GM21360 (cell line): ENCODE measurements around the gene PCMTD2.

Experiments used
- ATAC-seq: cut with Tn5 transposase; IDR thresholded peaks from one replicate; pipeline ENCODE4 v1.9.1; 2021; ENCODE audit warnings: mild to moderate bottlenecking, moderate library complexity; ENCODE audit not compliant: unreplicated experiment

The PCMTD2 gene

DNA sequence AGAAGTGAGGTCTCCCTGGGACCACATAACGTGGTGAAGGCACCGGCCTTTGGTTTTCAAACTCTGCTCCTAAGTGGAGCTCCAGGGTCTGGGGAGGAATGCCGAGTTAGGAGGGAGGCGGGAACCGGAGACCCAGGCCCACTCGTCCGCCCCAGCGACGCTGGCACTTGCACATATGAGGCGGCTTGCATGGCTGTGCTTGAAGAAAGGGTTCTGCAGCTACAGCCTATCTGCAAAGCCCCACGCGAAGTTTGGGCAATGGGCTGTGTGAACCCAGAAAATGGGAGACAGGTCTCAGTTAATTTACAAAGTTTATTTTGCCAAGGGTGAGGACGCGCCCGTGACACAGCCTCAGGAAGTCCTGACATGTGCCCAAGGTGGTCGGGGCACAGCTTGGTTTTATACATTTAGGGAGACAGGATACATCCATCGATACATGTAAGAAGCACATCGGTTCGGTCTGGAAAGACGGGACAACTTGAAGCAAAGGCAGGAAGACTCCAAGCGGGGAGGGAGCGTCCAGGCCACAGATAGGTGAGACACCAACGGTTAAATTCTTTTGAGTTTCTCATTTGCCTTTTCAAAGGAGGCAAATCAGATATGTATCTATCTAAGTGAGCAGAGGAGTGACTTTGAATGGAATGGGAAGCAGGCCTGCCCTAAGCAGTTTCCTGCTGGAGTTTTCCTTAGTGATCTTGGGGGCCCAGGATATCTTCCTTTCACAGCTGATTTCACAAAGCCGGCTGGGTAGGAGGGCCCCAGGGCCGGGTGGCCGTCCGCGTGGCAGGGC is 782 bp upstream of the PCMTD2 start:
- ATAC-seq = no peak

DNA sequence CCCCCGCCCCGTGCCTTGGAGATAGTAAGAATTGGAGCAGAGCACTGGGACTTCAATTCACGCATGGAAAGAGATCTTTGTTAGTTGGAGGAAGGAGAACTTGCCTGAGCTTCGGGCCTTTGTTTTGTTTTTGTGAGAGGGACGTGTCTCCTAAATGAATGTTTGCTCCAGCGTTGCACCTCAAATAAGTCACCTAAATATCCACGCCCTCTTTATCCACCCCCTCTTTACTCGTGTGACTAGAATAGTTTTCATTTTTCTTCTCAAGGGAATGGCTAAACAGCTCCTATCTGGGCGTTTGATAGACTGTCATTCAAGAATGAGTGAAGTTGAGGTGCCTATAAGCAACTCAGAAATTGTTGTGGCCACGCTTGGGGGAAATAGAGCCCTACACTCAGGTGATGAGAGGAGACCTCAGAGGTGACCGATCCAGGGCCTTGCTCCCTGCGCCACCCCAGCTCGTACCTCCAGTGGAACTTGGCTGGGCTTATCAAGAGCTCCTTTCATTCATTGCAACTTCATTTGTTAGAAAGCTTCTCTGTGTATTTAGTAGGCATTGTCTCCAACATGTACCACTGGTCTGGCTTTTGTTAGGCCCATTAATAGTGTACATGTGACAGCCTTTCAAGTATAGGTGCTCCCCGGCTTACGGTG is 861 bp downstream of the PCMTD2 start:
- ATAC-seq = no peak

DNA sequence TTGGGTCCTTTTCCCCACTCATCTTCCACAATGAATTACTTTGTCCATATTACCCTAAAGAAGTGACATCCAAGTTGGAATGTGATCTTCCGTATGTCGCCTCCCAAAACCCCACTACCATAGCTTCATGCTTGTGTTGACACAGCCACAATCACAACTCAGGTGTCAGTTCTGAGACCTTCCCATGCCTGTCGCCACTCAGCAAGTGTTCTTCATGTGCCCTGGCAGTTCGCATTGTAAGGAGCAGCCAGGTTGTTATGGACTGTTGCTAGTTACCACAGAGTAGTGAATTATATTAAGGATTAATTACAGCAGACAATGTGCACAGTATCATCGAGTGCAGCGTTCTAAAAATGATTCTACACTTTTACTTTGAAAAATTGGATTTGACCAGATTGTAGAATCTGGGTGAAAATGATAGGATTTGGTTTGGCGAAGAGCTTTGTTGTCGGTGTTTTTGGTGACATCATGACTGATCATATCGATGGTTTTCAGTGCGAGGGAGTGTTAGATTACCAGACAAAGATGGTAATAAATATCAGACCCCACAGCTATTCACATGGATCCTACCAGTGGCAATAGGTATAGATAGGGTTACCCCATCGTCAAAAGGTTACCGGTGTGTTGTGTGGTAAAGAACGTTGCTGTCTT is 1.7 kb downstream of the PCMTD2 start:
- no peak for ATAC-seq

DNA sequence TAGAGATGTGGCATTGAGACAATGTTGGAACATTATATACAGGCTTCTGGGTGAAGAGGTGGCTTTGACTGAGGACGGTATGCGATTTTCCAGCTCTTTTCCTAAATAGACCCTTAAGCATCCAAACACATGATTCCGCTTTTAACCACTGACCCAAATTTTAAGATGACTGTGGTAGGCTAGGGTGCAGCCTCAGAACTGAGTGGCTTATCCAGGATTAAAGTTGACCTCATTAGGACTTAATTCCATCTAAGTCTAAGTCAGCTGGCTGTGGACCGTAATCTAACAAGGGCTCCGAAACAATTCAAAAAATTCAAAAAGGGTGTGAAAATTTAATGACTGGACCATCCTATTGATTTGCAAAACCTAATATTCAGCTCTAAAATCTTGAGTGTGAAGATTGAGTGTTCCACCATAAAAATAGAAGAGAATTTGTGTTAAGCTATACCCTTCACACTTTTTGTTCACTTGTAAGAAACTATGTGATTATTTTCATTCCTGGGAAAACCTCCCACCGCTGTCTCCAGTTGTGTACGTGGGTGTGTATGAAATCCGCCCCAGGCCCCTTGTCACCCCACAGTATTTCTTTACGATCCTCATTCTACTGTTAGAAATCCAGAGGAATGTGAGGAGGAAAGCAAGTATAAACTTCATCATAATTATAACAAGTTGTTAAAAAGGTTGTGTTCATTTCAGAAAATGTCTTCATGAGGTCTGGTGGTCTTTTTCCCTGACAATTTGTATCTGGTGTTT is 2.7 kb downstream of the PCMTD2 start:
- ATAC-seq = no peak

DNA sequence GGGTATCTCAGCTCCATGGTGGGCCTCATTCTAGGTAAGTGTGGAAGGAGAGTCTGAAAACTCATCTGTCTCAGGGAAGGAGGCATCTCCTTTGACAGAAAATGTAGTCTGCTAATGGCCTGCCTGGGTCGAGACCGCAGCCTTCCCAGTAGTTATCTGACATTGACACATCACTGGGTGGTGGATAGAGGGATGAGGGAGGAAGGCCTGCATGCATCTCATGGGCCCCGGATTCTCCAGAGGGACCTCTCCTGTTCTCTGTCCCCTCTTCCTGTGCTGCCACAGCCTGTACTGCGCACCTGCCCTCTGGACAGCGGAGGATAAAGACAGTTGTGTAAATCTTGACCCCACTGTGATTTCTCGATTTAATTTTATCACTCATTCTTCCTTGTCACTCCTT is 4.7 kb downstream of the PCMTD2 start:
- ATAC-seq = no peak

DNA sequence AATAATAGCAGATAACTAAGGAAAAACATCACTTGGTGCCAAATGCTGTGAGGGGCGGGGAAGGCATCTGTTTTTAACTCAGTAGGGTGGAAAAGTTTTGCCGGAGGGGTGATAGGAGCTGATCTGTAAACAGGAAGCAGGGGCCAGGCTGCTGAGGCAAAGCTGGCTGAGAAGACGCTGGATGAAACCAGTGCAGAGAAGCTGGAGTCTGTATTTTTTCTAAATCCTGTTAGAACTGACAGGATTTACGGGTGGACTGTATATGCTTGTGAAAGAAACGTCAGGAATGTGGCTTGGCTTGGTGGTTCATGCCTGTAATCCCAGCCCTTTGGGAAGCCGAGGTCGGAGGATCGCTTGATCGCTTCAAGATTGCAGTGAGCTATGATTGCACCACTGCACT is 5.6 kb downstream of the PCMTD2 start:
- no peak for ATAC-seq

DNA sequence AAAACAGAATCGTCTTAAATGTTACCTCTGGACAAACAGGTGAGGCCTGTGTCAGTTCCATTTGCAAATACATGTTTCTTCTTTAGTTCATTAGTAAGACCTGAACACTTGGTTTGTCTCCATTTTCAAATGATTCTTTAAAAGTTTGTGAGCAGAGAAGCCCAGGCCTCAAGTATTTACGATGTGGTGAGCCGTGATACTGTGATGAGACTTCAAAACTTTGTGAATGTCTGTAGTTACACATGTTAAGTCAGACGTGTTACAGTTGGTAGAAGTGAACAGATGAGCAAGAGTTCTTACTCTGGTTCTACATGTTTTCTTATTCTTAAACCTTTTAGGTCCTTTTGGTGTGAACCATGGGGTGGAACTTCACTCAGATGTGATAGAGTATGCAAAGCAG is 8.5 kb downstream of the PCMTD2 start:
- no peak for ATAC-seq

DNA sequence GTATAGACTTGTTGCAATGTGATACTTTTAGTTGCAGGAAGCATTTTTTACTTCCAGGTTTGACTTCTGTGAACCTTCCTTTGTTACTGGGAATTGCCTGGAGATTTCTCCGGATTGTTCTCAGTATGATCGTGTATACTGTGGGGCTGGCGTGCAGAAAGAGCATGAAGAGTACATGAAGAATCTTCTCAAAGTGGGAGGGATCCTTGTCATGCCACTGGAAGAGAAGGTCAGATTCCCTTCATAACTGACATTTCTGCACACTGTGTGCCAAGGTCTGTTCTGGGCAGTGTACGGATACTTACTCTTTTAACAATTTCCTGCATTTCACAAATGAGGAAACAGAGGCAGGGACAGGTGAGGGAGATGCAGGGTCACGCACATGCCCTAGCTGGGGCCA is 9.7 kb downstream of the PCMTD2 start:
- no peak for ATAC-seq

DNA sequence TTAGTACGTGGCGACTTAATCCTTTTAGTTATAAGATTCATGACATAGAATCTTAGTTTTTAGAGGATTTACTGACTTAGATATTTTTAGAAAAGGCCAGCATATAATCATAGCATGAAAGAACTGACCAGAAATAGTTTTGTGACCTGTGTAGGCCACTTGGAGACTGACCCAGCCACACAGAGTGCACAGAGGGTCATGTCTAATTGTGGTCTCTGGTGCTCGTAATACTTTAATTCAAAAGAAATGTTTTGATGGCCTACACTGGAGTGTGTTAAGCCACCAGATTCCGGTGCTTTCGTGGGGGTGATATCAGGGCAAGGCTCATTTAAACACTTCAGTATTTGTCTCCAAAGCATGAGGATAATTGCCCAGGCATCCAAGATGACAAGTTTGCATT is 11.4 kb downstream of the PCMTD2 start:
- ATAC-seq = no peak

DNA sequence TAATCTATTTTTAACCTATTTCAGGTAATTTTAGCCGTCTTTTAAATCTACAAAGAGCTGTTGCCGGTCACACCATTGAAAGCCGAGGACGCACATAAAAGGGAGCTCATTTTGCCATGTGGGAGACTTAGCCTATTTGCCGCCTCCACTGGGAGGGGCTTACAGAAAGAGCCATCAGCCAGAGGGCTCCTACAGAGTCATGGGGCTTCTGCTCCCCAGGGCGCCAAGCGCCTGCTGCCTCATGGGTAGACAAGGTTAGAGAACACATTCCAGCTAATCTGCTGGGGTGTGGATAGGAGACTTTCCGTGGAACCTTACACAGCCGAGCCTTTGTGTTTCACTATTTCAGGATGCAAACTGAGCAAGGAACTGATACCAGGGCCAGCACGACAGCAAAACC is 12.6 kb downstream of the PCMTD2 start:
- no peak for ATAC-seq

DNA sequence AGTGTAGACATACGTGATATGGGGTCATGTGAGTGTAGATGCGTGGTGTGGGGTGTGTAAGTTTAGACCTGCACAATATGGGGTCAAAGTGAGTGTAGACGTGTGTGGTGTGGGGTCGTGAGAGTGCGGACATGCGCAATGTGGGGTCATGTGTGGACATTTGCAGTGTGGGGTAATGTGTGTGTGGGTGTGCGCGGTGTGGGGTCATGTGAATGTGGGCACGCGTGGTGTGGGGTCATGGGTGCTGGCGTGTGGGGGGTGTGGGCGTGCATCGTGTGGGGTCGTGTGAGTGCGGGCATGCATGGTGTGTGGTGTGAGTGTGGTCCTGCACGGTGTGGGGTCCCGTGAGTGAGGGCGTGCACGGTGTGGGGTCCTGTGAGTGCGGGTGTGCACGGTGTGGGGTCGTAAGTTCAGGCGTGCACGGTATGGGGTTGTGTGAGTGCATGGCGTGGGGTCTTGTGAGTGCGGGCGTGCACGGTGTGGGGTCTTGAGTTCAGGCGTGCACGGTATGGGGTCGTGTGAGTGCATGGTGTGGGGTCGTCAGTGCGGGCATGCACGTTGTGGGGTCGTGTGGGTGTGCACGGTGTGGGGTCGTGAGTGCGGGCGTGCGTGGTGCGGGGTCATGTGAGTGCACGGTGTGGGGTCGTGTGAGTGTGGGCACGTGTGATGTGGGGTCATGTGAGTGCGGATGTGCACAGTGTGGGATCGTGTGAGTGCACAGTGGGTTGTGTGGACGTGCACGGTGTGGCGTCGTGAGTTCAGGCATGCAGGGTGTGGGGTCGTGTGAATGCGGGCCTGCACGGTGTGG is 14.3 kb downstream of the PCMTD2 start:
- no peak for ATAC-seq

DNA sequence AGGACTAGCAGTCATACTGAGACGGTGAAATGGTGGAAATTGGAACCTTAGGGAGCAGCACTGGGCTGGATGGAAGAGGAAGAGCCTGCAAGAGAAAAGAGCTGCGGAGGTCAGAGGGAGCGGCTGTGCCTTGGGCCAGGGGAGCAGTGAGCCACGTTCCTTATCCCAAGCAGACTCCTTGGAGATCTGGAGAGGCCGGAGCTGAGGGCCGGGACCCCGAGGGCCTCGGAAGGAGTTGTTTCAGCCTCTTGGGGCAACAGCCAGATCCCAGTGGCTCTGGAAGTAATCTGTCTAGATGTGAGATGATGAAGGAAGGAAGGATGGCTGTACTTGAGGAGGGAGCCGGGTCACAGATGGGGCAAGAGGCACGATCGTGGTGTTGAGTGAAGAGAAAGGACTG is 16.1 kb downstream of the PCMTD2 start:
- no peak for ATAC-seq

DNA sequence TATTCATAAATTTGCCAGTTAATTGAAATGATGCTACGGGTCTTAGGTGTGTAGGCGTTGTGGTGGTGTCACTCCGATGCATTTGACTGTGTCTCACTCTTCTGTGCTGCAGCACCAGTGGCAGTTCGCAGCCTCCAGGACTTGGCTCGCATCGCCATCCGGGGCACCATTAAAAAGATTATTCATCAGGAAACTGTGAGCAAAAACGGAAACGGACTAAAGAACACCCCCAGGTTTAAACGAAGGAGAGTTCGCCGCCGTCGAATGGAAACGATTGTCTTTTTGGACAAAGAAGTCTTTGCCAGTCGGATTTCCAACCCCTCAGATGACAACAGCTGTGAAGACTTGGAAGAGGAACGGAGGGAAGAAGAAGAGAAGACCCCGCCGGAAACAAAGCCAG is 17.6 kb downstream of the PCMTD2 start:
- ATAC-seq = no peak

DNA sequence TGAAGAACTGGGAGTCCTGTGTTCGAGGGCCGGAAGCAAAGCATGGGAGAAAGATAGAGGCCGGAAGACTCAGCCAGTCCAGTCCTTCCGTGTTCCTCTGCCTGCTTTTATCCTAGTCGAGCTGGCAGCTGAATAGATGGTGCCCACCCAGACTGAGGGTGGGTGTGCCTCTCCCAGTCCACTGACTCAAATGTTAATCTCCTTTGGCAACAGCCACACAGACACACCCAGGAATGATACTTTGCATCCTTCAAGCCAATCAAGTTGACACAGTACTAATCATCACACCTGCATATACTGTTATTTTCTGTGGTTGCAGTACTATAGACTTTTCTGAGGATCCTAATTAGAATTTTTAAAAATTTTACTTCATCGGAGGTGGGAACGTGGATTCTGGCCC is 21.3 kb downstream of the PCMTD2 start:
- ATAC-seq = no peak

DNA sequence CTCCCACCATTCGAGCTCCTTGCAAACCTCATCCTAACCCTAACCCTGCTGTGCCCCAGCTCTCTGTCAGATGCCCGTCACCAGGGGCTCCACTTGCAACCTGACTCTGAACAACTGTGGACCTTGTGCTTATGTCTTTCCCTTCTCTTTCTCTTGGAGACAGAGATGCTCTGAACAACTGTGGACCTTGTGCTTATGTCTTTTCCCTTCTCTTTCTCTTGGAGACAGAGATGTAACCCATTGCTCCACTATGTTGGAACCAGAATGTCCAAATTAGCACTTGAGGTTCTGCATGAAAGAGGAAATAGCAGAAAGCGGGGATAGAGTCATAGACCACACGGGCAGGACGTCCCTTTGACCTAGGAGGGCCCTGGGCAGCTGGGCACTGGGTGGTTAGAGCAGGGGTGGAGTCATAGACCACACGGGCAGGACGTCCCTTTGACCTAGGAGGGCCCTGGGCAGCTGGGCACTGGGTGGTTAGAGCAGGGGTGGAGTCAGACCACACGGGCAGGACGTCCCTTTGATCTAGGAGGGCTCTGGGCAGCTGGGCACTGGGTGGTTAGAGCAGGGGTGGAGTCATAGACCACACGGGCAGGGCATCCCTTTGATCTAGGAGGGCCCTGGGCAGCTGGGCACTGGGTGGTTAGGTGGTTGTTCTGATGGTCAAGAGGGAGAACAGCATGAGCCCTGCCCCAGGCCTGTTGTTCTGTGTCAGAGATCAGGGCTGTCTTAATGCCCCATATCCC is 22.2 kb downstream of the PCMTD2 start:
- no peak for ATAC-seq

DNA sequence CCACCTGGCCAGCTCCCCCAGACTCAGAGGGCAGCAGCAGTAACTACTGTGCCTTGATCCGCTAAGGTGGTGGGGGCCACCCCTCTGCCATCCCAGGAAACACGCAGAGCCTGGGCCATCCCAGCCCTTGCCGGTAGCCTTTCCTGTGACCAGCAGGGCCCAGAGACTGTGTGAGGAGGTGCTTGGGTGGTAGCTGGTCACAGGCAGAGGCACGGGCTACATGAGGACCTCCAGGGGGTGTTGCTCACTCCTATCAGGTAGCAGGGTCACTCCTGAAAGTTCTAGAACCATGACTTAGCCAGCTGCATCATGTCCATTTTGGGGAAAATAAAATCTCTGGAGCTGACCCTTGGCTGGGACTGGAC is 22.8 kb downstream of the PCMTD2 start:
- ATAC-seq = no peak

DNA sequence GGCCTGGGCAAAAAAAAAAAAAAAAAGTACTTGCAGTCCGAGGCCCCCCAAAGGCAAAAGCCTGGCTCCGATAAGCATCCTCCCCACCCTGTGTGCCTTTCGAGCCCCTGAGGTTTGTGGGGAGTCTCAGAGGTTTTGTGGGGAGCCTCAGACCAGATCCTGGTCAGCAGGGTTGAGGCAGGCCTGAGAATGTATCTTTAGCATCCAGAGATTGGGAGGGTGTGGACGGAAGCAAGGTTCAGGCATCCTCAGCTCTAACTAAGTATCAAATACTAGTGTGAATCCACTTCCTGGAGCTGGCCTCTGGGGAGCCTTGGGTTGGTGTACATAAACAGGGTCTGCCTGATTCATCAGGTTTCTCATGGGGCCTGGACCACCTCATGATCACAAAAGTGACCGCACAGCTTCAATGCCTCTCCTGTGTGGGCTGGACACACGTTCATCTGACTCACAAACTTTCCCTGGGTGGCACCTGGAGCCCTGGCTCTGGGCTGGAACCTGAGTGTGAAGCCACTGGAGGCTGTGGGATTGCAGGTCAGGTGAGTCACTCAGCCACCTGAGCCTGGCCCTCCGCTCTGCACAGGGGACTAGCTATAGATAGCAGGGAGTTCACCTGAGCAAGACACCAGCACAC is 24.4 kb downstream of the PCMTD2 start:
- ATAC-seq = no peak

DNA sequence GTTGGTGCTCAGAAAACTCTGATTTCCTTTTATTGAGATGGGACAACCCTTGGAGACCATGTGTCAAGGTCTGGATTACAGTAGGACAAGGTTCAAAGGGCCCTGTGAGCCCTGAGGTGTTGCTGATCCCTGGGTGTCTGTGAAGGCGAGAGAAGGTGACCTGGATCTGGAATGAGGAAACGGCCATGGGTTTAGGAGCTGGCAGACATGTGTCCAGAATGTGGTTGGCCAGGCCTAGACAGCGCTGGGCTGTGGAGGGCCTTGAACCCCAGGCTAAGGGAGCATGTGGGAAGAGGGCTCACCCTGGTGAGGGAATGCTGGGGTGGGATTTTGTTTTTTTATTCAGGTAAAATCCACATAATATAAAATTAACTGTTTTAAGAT is 24.9 kb downstream of the PCMTD2 start:
- no peak for ATAC-seq

DNA sequence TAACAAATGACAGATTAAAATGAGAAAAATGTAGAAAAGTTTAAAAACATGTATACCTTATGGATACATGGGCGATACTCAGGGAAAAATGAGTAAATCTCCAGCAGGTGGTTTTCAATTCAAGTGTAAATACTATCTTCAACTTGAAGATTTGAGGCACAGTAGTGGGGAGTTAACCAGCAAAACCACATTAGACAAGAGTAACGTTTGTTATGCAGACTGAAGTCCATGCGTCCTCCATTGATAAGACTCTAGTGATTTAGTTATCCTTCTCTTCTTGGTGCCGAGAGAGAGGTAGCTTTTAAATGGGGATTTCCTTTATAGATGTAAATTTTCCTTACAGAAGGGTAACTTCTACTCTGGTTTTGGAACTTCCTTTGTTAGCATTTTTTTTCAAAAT is 28.1 kb downstream of the PCMTD2 start:
- no peak for ATAC-seq
